ENCODE results near the gene NFIA.
A peak's percentile ranks its signal among the peaks of the same experiment; 100 is the strongest.

The NFIA gene

DNA sequence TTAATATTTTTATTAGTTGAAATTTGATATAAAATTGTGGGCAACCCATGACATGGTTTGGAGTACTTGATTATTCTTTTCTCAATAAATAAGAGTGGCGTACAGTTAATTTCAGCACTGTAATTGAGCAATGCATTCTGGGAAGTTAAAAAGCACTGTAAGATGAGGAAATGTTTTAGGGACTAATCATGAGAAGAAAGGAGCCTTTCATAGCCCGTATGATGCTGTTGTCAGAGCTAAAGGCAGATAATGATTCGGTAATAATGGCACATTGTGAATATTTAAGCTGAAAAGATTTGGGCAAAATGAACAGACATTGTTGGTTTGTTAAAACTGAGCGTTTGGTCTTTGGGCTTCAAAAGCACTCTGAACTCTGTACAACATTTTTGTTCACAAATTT, 139.3 kb downstream of the NFIA start:
- DNase-seq (ENCODE audit: low read depth in 2 of 2) = peak; percentile 55 to 69
- TF ChIP-seq, protein P1, sequence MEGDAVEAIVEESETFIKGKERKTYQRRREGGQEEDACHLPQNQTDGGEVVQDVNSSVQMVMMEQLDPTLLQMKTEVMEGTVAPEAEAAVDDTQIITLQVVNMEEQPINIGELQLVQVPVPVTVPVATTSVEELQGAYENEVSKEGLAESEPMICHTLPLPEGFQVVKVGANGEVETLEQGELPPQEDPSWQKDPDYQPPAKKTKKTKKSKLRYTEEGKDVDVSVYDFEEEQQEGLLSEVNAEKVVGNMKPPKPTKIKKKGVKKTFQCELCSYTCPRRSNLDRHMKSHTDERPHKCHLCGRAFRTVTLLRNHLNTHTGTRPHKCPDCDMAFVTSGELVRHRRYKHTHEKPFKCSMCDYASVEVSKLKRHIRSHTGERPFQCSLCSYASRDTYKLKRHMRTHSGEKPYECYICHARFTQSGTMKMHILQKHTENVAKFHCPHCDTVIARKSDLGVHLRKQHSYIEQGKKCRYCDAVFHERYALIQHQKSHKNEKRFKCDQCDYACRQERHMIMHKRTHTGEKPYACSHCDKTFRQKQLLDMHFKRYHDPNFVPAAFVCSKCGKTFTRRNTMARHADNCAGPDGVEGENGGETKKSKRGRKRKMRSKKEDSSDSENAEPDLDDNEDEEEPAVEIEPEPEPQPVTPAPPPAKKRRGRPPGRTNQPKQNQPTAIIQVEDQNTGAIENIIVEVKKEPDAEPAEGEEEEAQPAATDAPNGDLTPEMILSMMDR (IDR thresholded peaks at IDR 0.05; ENCODE audit: low read depth, low read length) = no peak

GRCh38 chr1:61222240-61222639, 139.9 kb downstream of the NFIA start:
- no peak overlapping the region for H3K4me3 ChIP-seq (replicated peaks in 1 of 2; ENCODE audit: low read depth in 2 of 2, low read length in 2 of 2)
- no peak for DNase-seq (ENCODE audit: low read depth in 2 of 2)
- TF ChIP-seq, protein P1 (IDR thresholded peaks at IDR 0.05; ENCODE audit: low read depth, low read length) = no peak

More for the DNA sequence above, 139.3 kb downstream of the NFIA start:
- no peak overlapping the region for H3K4me3 ChIP-seq (replicated peaks in 1 of 2; ENCODE audit: low read depth in 2 of 2, low read length in 2 of 2)

DNA sequence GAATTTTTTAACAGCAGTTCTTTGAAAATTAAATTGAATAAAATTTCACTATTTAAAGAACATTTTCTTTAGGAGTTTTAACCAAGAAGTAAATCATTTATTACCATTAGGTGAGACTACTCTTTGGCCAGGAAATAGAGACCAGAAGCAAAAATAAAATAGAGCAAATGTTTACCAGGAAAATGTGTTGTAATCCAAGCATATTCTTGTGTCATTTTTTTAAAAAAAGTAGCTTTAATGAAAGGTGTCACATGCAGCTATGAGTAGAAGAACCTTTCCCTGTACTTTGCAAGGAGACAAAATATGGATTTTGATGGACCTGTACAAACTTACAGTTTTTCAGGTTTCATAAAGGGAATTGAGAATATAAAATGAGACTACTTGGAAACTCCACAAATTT, 140.8 kb downstream of the NFIA start:
- TF ChIP-seq, protein P1 (IDR thresholded peaks at IDR 0.05; ENCODE audit: low read depth, low read length) = no peak

DNA sequence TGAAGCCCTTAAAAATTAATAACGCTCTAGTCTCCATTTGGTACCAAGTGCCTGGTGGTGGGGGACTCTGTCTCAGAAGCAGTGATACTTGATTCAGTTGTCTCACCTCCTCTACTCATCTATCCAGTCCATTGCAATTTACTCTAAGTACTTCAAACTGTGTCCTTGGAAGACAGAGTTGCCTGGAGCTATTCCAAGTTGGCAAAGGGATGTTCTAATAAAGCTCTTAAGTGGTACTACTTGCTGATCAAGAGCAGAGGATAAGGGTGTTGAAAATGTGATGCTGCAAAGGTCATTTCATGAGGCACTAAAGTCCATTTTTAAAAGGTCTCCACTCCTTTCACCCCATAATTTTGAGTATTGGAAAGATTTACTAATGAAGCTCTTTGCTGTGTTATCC, 142.2 kb downstream of the NFIA start:
- TF ChIP-seq, protein P1 (IDR thresholded peaks at IDR 0.05; ENCODE audit: low read depth, low read length) = no peak
- peak in 1 of 2 donors; percentile 52 for DNase-seq (ENCODE audit: low read depth in 2 of 2)

More for the DNA sequence above, 140.8 kb downstream of the NFIA start:
- no peak for DNase-seq (ENCODE audit: low read depth in 2 of 2)
- H3K4me3 ChIP-seq (replicated peaks in 1 of 2; ENCODE audit: low read depth in 2 of 2, low read length in 2 of 2) = no peak overlapping the region

GRCh38 chr1:61225478-61225877, 143.1 kb downstream of the NFIA start:
- no peak overlapping the region for H3K4me3 ChIP-seq (replicated peaks in 1 of 2; ENCODE audit: low read depth in 2 of 2, low read length in 2 of 2)
- DNase-seq (ENCODE audit: low read depth in 2 of 2) = no peak
- TF ChIP-seq, protein P1 (IDR thresholded peaks at IDR 0.05; ENCODE audit: low read depth, low read length) = no peak

More for the DNA sequence above, 142.2 kb downstream of the NFIA start:
- H3K4me3 ChIP-seq (replicated peaks in 1 of 2; ENCODE audit: low read depth in 2 of 2, low read length in 2 of 2) = no peak overlapping the region

- TF ChIP-seq, protein P1 (IDR thresholded peaks at IDR 0.05; ENCODE audit: low read depth, low read length) = no peak
- H3K4me3 ChIP-seq (replicated peaks in 1 of 2; ENCODE audit: low read depth in 2 of 2, low read length in 2 of 2) = no peak overlapping the region
- DNase-seq (ENCODE audit: low read depth in 2 of 2) = no peak
These were observed 144.6 kb downstream of the NFIA start for GRCh38 chr1:61226791-61227567.
